HepG2 (cell line): ENCODE data around the gene PPP1CB. TPM values are rescaled to one million over a fixed set of nuclear protein-coding genes. Genes with fewer than 3 reads are reported as not detected.

Experiments used
- ATAC-seq: fragments of 200-7000 bp; cut with Tn5 transposase; 3 replicates; pipeline ENCODE4 v1.9.1; 2020; ENCODE audit warnings: mild to moderate bottlenecking, moderate library complexity
- BruUV-seq: library from RNA; stranded (reverse); fragments of 400-500 nt; replicated peaks from 2 replicates; lab custom pipeline; 2021; lab: Mats Ljungman, UMichigan
- CTCF ChIA-PET: fragments of 300-600 bp; formaldehyde crosslinking; extraction: SDS; loops from one replicate; lab custom pipeline; 2021; ENCODE audit warnings: low total read pairs, inconsistent platforms, low intra/inter-chr PET ratio; lab: Yijun Ruan, JAX
- POLR2A ChIA-PET: fragments of 350-600 bp; sonication (Branson Sonifier 250); formaldehyde crosslinking; loops from one replicate; lab custom pipeline; 2020; ENCODE audit warnings: antibody characterized with exemption, inconsistent platforms; lab: Yijun Ruan, JAX
- DNase-seq: peaks from one replicate; pipeline ENCODE4 v3.0.0-alpha.2; 2015; ENCODE audit warnings: low spot score
- FAIRE-seq: peaks from 3 replicates; lab custom pipeline; 2011; peaks lifted over from hg19 to GRCh38; lab: Jason Lieb, UNC
- H2AFZ ChIP-seq: one replicate; pipeline ENCODE4 v1.6.1; 2011; ENCODE audit warnings: low read length, inconsistent platforms
- H3K27ac ChIP-seq: fragments of 300-600 bp; 3 replicates; pipeline ENCODE4 v1.8.0; 2011; ENCODE audit warnings: mixed run types, mild to moderate bottlenecking, mixed read lengths, low read length, inconsistent platforms; ENCODE audit not compliant: insufficient read depth; ENCODE audit errors: extremely low read length
- H3K27me3 ChIP-seq, 2 experiments: fragments of 200-600 bp in 1 of 2; 2 replicates in 1 of 2; 3 replicates in 1 of 2; pipeline versions ENCODE4 v1.6.0 to v1.8.0; 2011; ENCODE audit warnings: low read length in 2 of 2, mild to moderate bottlenecking in 2 of 2, moderate library complexity in 2 of 2, inconsistent platforms in 1 of 2; ENCODE audit not compliant: insufficient read depth in 2 of 2, control insufficient read depth in 1 of 2
- H3K36me3 ChIP-seq, 2 experiments: fragments of 200-600 bp in 1 of 2; replicated peaks in 1 of 2; 2 replicates in 1 of 2; 3 replicates in 1 of 2; pipeline versions ENCODE4 v1.5.1 to v1.8.0; 2011; ENCODE audit warnings: low read length in 2 of 2, inconsistent platforms in 1 of 2; ENCODE audit not compliant: insufficient read depth in 2 of 2, control insufficient read depth in 1 of 2
- H3K4me1 ChIP-seq: 2 replicates; pipeline ENCODE4 v1.5.1; 2012; ENCODE audit warnings: low read length, inconsistent platforms; ENCODE audit not compliant: insufficient read depth
- H3K4me2 ChIP-seq: 2 replicates; pipeline ENCODE4 v1.6.0; 2011; ENCODE audit warnings: low read depth, low read length, inconsistent platforms
- H3K4me3 ChIP-seq, 3 experiments: fragments of 200-600 bp in 1 of 3; sonication (generic), shearing (Covaris generic) in 1 of 3; replicated peaks in 1 of 3; 2 replicates each; pipeline ENCODE4 v1.5.1; 2011 to 2016; ENCODE audit warnings: low read length in 3 of 3, inconsistent platforms in 2 of 3, low read depth in 2 of 3, mild to moderate bottlenecking in 2 of 3, control low read depth in 1 of 3, mixed read lengths in 1 of 3; ENCODE audit not compliant: insufficient read depth in 1 of 3
- H3K79me2 ChIP-seq: one replicate; pipeline ENCODE4 v1.6.1; 2011; ENCODE audit warnings: low read length, inconsistent platforms; ENCODE audit not compliant: insufficient read depth
- H3K9ac ChIP-seq: 2 replicates; pipeline ENCODE4 v1.6.0; 2011; ENCODE audit warnings: mild to moderate bottlenecking, low read depth, low read length, inconsistent platforms; ENCODE audit not compliant: insufficient read depth
- H3K9me3 ChIP-seq: 2 replicates; pipeline ENCODE4 v1.5.1; 2012; ENCODE audit warnings: mild to moderate bottlenecking, low read length
- H4K20me1 ChIP-seq: 2 replicates; pipeline ENCODE4 v1.6.0; 2011; ENCODE audit warnings: inconsistent platforms, mild to moderate bottlenecking, low read length, moderate library complexity; ENCODE audit not compliant: insufficient read depth
- HCFC1 ChIP-seq: fragments of 150-350 bp; IDR thresholded peaks from 2 replicates; pipeline ENCODE4 v1.6.1; 2014; ENCODE audit warnings: low read depth, low read length
- PAX8 ChIP-seq: sonication (generic); formaldehyde crosslinking; IDR thresholded peaks from 2 replicates; pipeline ENCODE4 v1.8.0; 2022; ENCODE audit warnings: mild to moderate bottlenecking, missing genetic modification reagents, borderline replicate concordance
- RBM22 ChIP-seq: fragments of 200-400 bp; formaldehyde crosslinking; optimal IDR thresholded peaks from 2 replicates; pipeline ENCODE3; 2017; ENCODE audit warnings: mild to moderate bottlenecking, low read length, moderate library complexity
- SAFB2 ChIP-seq: sonication (generic); formaldehyde crosslinking; IDR thresholded peaks from 2 replicates; pipeline ENCODE4 v1.5.1; 2020; ENCODE audit warnings: missing genetic modification reagents, low read depth, mild to moderate bottlenecking, borderline replicate concordance
- SKI ChIP-seq: fragments of 450-650 bp; IDR thresholded peaks from one replicate; pipeline ENCODE4 v1.6.1; 2018; ENCODE audit warnings: mild to moderate bottlenecking; ENCODE audit not compliant: partially characterized antibody
- SRSF9 ChIP-seq: fragments of 200-400 bp; formaldehyde crosslinking; IDR thresholded peaks from 2 replicates; pipeline ENCODE4 v1.6.1; 2018; ENCODE audit warnings: borderline replicate concordance, mild to moderate bottlenecking, low read depth, low read length; ENCODE audit not compliant: insufficient read depth, poor library complexity, severe bottlenecking
- ZNF761 ChIP-seq: sonication (generic); formaldehyde crosslinking; conservative IDR thresholded peaks from 2 replicates; pipeline ENCODE4 v1.4.0; 2020; ENCODE audit warnings: mild to moderate bottlenecking, missing genetic modification reagents
- WGBS: methylation state at CpG from one replicate; pipeline ENCODE4 v1.1.6; 2017; ENCODE audit warnings: low lambda C conversion rate; 5-methylcytosine and 5-hydroxymethylcytosine counted together
- in situ Hi-C: cut with HindIII; loops from 2 replicates; pipeline ENCODE4 v1.10.0; 2017; ENCODE audit warnings: low pct_unique_long_range_greater_than_20kb; ENCODE audit not compliant: extremely low pct_ligation_motif_present
- intact Hi-C: fragments of 100-400 bp; cut with micrococcal nuclease; formaldehyde crosslinking; loops from one replicate; pipeline ENCODE4 v1.10.0; 2022; ENCODE audit not compliant: unreplicated experiment
- polyA plus RNA-seq, 8 experiments: library from polyadenylated mRNA; depleted of rRNA in 3 of 8; stranded (reverse) in 7 of 8; unstranded in 1 of 8; fragments of >200 nt; fragmentation: Illumina TruSeq in 4 of 8; extraction: Trizol in 4 of 8; gene quantifications; 2 replicates each; pipeline versions ENCODE4 v1.2.1 to v1.2.3, GENCODE V29; 2011 to 2016; ENCODE audit warnings: low read depth in 4 of 8, missing spikeins in 1 of 8, mixed read lengths in 1 of 8; ENCODE audit not compliant: insufficient read depth in 1 of 8
- total RNA-seq, 5 experiments: library from RNA; depleted of rRNA; stranded (reverse); fragments of >200 nt; fragmentation: Illumina TruSeq; extraction: Trizol; gene quantifications; 2 replicates each; pipeline ENCODE4 v1.2.3, GENCODE V29; 2016; ENCODE audit warnings: low read depth in 1 of 5
- TF ChIP-seq, protein P1 (sequence below): sonication (generic); formaldehyde crosslinking; IDR thresholded peaks from 2 replicates; pipeline ENCODE4 v1.5.0; 2020; ENCODE audit warnings: mild to moderate bottlenecking, missing genetic modification reagents

The PPP1CB gene
- total and polyA plus RNA-seq, 2 of the 13 experiments (the other 11 are each of a cell fraction or from before 2014, with no cell fraction given) = 46.9 to 109 TPM

DNA sequence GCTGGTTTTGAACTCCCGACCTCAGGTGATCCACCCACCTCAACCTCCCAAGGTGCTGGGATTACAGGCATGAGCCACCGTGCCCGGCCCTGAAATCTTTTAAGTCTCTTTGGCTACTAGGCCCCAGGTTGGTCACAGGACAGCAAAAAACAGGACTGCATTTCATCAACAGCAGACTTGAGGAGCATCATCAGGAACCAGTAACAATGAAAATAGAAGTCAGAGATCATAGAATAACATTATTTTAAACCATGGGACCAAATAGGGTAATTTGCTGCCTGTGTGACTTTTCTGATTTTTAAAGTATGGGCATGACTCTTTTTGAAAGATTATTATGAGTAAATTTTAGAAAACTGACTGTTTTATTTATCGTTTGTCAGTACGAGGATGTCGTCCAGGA, 24.8 kb downstream of the PPP1CB start (continued):
- no peak for TF ChIP-seq HCFC1
- TF ChIP-seq SRSF9 = no peak
- no peak for TF ChIP-seq ZNF761 (CRISPR knock-in tag)
- TF ChIP-seq, protein P1, sequence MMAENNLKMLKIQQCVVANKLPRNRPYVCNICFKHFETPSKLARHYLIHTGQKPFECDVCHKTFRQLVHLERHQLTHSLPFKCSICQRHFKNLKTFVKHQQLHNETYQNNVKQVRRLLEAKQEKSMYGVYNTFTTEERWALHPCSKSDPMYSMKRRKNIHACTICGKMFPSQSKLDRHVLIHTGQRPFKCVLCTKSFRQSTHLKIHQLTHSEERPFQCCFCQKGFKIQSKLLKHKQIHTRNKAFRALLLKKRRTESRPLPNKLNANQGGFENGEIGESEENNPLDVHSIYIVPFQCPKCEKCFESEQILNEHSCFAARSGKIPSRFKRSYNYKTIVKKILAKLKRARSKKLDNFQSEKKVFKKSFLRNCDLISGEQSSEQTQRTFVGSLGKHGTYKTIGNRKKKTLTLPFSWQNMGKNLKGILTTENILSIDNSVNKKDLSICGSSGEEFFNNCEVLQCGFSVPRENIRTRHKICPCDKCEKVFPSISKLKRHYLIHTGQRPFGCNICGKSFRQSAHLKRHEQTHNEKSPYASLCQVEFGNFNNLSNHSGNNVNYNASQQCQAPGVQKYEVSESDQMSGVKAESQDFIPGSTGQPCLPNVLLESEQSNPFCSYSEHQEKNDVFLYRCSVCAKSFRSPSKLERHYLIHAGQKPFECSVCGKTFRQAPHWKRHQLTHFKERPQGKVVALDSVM (CRISPR knock-in tag) = no peak
- no peak for TF ChIP-seq PAX8 (CRISPR knock-in tag)
- TF ChIP-seq SAFB2 (CRISPR knock-in tag) = no peak

DNA sequence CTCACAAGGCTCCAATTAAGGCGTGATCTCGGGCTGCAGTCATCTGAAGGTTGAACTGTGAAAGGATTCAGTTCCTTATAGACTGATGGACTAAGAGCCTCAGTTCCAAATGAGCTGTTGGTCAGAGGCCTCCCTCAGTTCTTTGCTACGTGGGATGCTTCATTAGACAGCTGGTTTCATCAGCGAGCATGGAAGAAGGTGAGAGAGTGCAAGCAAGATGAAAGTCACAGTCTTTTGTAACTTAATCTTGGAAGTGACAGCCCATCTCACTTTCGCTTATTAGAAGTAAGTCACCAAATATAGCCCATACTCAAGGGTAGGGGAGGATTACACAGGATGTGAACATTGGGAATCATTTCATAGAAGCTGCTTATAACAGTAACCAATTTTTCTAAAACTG, 26.8 kb downstream of the PPP1CB start:
- Histone ChIP-seq H4K20me1 (peaks cover 35% of the 10 kb centered on the region), H2AFZ (no peak overlapping the region), H3K36me3 (peaks cover 11 to 58% of the 10 kb centered on the region in 2 experiments), H3K4me3 (no peak overlapping the region), H3K4me2 (no peak overlapping the region), H3K27me3 (no peaks in the 10 kb centered on the region), H3K9ac (no peak overlapping the region), H3K79me2 (peaks cover 34% of the 10 kb centered on the region), H3K9me3 (no peaks in the 10 kb centered on the region), H3K4me1 (peaks cover 6% of the 10 kb centered on the region; the same call in 1 of the 2 replicates), H3K27ac (no peak overlapping the region)
- intact Hi-C loops = no loop called here
- in situ Hi-C loops = no loop called here
- ChIA-PET POLR2A (no interaction called here), CTCF (interaction anchor here (1.4 kb wide), 1 partner anchor 211 kb away, joined by 3 read pairs; no protein-coding TSS in a partner anchor)
- WGBS = 98% methylated on average over 5 of the region's 5 CpGs
- no peak for FAIRE-seq
- BruUV-seq = no TSS peak
- no peak for ATAC-seq
- TF ChIP-seq RBM22 (peak; percentile 46), SKI (no peak)
- DNase-seq = no peak
